ENCODE measurements around the gene IL9R.
"Not testable (repeated sequence)": the region's sequence is repeated elsewhere in the genome, so short reads cannot be mapped to it uniquely, and the experiment has no call there.

The IL9R gene

GRCh38 chrX:156030474-156030873, 33.0 kb downstream of the IL9R start:
- DNase-seq (ENCODE audit: low read depth) = not testable (repeated sequence)
